Measurements from ENCODE around the gene PNPLA7.

DNA sequence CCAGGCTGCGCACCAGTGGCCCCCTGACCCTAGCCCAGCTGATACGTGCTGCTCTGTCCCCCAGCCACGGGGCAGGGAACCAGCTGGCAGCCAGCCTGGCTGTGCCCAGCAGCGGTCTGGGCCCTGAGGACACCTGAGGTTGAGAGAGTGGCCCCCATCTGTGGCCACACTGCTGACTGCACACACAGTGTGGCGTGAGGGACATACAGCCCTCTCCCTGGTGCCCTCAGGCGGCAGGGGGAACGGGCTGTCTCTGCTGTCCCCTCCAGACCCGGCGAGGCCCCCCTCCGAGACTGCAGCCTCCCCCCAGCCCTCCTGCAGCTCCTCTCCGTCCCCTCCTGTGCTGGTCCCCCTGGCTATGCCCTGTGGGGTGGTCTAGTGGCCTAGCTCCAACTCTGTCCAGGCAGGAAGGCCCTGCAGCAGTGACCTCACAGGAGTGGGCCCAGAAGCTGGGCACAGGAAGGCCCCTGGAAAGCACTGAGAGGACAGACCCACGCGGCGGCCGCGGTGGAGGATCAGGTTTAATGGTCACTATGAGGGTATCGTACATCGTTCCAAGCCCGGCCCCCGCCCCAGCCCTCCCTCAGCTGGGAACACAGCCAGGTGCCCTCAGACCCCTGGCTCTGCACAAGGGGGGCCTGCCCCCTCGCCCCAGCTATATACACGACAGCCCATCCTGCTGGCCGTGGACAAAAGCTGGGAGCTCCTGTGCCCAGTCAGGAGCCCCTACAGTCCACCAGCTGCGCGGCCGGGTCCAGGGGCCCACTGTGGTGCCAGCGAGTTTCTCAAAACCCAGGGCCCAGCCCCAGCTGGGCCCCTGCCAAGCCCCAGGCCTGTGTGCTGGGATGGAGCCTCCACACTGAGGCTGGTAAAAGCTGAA, 102.2 kb downstream of the PNPLA7 start:
- TF ChIP-seq EZH2phosphoT487 (IDR thresholded peaks at IDR 0.05; ENCODE audit: borderline replicate concordance, low read depth) (no peak), GATA2 (CRISPR knock-in tag; IDR thresholded peaks at IDR 0.05) (no peak)
- TF ChIP-seq, protein P1, sequence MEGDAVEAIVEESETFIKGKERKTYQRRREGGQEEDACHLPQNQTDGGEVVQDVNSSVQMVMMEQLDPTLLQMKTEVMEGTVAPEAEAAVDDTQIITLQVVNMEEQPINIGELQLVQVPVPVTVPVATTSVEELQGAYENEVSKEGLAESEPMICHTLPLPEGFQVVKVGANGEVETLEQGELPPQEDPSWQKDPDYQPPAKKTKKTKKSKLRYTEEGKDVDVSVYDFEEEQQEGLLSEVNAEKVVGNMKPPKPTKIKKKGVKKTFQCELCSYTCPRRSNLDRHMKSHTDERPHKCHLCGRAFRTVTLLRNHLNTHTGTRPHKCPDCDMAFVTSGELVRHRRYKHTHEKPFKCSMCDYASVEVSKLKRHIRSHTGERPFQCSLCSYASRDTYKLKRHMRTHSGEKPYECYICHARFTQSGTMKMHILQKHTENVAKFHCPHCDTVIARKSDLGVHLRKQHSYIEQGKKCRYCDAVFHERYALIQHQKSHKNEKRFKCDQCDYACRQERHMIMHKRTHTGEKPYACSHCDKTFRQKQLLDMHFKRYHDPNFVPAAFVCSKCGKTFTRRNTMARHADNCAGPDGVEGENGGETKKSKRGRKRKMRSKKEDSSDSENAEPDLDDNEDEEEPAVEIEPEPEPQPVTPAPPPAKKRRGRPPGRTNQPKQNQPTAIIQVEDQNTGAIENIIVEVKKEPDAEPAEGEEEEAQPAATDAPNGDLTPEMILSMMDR (IDR thresholded peaks at IDR 0.05), result no peak

Measured in SK-N-SH (cell line).